GOT3 (cell line): Measurements from ENCODE around the gene TMEM132E.

ENCODE experiments used
- DNase-seq: peaks from one replicate; lab custom pipeline; 2025; ENCODE audit warnings: mixed read lengths; lab: John Stamatoyannopoulos, UW

Gene TMEM132E

GRCh38 chr17:34634551-34635160 is 55.3 kb downstream of the TMEM132E start:
- DNase-seq, result no peak

- no peak for DNase-seq
Measured at GRCh38 chr17:34635876-34636275, 56.5 kb downstream of the TMEM132E start.

- DNase-seq, result no peak
Measured at GRCh38 chr17:34637041-34637547, 57.7 kb downstream of the TMEM132E start.

GRCh38 chr17:34637548-34638525 is 58.5 kb downstream of the TMEM132E start:
- no peak for DNase-seq

GRCh38 chr17:34638526-34639260 is 59.3 kb downstream of the TMEM132E start:
- no peak for DNase-seq

- DNase-seq, result no peak
Measured at GRCh38 chr17:34639706-34640425, 60.5 kb downstream of the TMEM132E start.

- DNase-seq, result no peak
Measured at GRCh38 chr17:34641368-34641767, 62.0 kb downstream of the TMEM132E start.

- no peak for DNase-seq
Measured at GRCh38 chr17:34644941-34645550, 65.7 kb downstream of the TMEM132E start.

- no peak for DNase-seq
Measured at GRCh38 chr17:34645594-34645993, 66.2 kb downstream of the TMEM132E start.

GRCh38 chr17:34647511-34647910 is 68.1 kb downstream of the TMEM132E start:
- no peak for DNase-seq

- DNase-seq, result no peak
Measured at GRCh38 chr17:34650051-34650750, 70.8 kb downstream of the TMEM132E start.

GRCh38 chr17:34651402-34651811 is 72.0 kb downstream of the TMEM132E start:
- no peak for DNase-seq

- DNase-seq, result no peak
Measured at GRCh38 chr17:34652021-34652555, 72.7 kb downstream of the TMEM132E start.

- no peak for DNase-seq
Measured at GRCh38 chr17:34653511-34653910, 74.1 kb downstream of the TMEM132E start.

- no peak for DNase-seq
Measured at GRCh38 chr17:34654276-34654880, 75.0 kb downstream of the TMEM132E start.

- no peak for DNase-seq
Measured at GRCh38 chr17:34654881-34655276, 75.5 kb downstream of the TMEM132E start.

- no peak for DNase-seq
Measured at GRCh38 chr17:34656801-34657200, 77.4 kb downstream of the TMEM132E start.

- no peak for DNase-seq
Measured at GRCh38 chr17:34658811-34659560, 79.6 kb downstream of the TMEM132E start.

- no peak for DNase-seq
Measured at GRCh38 chr17:34663714-34664113, 84.3 kb downstream of the TMEM132E start.
